ENCODE results near the gene ATAD1.
"Not testable (repeated sequence)": the region's sequence is repeated elsewhere in the genome, so short reads cannot be mapped to it uniquely, and the experiment has no call there.

The ATAD1 gene

DNA sequence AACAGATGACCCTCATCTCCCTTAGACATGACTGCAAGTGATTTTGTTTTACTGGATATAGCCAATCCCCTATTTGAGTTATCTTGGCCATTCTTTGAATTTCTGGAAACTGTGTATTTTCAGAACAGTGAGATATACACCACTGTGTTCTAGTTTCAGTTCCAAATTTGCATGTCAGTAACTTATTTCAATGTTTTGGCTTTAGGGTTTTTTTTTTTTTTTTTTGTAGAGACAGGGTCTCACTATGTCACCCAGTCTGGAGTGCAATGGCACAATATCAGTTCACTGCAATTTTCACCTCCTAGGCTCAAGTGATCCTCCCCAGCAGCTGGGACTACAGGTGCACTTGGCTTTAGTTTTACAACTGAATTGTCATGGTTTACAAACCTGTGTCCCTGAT is 67.2 kb downstream of the ATAD1 start:
- no peak for DNase-seq

DNA sequence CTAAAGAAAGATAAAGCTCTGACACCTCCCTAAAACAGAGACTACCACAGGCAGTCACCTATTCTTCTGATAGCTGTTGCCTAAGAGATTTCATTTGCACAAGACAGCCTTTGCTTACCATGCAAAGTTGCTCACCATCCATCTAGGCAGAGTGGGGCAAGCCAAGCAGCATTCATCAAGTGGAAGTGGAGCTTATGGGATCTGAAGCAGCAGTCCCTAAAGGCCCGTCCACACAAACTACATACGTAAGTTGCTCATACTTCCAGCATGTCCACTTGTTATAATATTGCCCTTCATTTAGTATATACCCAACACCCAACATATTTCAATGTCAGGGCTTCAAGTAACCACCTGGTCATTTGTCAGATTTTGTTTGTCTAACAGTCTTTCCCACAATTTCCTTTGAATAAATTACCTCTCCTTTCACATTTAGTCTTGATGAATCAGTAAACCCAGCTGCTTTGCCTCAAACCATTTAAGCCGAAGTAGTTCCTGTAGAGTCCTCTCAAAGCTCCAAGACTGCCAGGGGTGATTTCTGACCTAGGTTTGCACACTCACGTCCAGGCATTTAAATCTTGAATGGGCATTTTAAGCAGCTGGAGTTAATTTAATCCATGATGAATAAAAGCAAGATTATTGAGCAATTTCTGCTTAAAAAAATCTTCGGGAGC is 67.9 kb downstream of the ATAD1 start:
- DNase-seq: no peak

GRCh38 chr10:87748244-87748643 is 69.8 kb downstream of the ATAD1 start:
- not testable (repeated sequence) for DNase-seq

DNA sequence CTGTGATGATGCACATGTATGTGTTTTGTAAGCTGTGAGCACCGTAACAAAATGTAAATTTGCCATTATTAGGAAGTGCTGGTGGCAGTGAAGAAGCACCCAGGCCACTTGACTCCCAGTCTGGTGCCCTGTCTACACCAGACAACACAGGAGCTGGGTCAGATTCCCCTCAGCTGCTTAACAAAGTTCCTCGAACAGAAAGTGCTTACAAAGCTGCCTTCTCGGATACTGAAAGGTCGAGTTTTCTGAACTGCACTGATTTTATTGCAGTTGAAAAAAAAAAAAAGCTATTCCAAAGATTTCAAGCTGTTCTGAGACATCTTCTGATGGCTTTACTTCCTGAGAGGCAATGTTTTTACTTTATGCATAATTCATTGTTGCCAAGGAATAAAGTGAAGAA is 71.1 kb downstream of the ATAD1 start:
- DNase-seq: no peak

DNA sequence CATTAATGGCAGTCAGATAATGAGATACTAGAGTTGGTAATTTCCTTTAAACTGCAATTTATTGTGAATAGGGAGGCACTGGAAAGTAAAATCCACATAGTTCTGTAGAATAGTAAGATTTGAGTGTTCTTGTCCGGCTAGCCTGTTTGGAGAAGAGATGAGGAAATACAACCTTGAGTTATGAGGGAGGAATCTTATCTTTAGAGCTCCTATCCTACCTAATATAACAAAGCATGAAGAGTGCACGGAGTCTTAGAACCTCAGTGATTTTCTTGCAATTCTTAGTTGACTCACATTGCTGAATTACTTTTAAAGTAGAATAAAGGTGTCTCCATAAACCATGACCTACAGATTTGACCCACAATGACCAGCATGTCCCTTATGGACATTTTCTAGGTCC is 73.4 kb downstream of the ATAD1 start:
- DNase-seq: no peak

DNA sequence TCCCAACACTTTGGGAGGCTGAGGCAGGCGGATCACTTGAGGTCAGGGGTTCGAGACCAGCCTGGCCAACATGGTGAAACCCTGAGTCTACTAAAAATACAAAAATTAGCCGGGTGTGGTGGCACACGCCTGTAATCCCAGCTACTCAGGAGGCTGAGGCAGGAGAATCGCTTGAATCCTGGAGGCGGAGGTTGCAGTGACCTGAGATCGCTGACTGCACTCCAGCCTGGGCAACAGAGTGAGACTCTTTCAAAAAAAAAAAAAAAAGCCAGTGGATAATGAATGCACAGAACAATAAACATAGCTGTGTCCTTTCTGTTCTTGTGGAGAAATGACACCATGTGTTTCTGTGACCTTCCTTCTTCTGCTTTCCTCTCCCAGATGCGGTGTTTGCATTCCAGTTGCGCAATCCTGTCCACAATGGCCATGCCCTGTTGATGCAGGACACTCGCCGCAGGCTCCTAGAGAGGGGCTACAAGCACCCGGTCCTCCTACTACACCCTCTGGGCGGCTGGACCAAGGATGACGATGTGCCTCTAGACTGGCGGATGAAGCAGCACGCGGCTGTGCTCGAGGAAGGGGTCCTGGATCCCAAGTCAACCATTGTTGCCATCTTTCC is 74.9 kb downstream of the ATAD1 start:
- DNase-seq: not testable (repeated sequence)

- DNase-seq: no peak
These were observed 77.8 kb downstream of the ATAD1 start for GRCh38 chr10:87740254-87740655.

GRCh38 chr10:87739703-87740102 is 78.3 kb downstream of the ATAD1 start:
- DNase-seq: no peak

GRCh38 chr10:87738253-87738652 is 79.8 kb downstream of the ATAD1 start:
- DNase-seq: not testable (repeated sequence)

- DNase-seq: no peak
These were observed 82.8 kb downstream of the ATAD1 start for GRCh38 chr10:87734987-87735827.

DNA sequence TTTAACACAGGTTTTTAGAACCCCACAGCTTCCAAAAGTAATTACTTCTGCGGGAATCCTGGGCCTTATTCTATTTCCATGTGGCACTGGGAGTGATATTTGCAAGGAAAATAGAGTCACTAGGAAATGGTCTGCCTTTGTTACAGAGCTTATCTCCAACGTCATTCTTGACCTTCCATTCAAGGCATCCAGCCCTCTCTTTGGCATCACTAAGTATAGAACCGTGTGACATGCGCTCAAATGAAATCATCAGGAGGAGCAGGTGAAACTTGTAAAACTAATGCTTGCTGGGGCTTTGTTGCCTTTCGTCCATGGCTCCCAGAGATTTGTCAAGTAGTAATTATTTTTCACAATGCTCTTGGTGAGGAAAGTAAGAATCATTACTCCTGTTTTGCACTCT is 84.9 kb downstream of the ATAD1 start:
- DNase-seq: no peak

- no peak for DNase-seq
These were observed 88.1 kb downstream of the ATAD1 start for GRCh38 chr10:87729940-87730339.

DNA sequence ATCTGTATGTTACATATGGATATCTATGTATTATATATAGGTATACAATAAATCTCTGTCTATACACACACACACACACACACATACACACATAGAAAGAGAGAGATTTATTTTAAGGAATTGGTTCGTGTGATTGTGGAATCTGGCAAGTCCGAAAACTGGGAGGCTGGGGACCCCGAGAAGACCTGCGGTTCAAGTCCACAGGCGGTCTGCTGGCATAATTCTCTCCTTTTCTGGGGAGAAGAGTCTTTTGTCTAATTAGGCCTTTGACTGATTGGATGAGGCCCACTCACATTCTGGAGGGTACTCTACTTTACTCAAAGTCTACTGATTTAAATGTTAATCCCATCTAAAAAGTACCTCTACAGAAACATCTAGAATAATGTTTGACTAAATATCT is 93.2 kb downstream of the ATAD1 start:
- no peak for DNase-seq

DNA sequence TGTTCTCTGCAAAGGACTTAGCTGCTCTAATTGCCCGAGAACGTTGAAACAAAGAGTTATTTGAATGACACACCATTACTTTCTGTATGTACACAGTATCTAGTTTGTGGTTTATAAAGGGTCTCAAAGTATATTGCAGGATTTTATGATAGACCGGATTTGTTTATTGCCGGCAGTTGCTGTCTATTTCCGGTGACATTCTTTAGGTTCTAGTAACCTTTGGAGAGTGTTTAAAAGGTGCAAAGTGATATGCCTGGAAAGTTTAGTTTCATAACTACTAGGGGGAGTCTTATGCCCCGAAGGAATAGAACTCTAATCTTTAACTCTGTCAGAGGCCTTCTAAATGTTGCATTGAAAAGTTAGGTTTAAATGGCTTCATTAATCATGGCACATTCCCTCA is 94.5 kb downstream of the ATAD1 start:
- no peak for DNase-seq

DNA sequence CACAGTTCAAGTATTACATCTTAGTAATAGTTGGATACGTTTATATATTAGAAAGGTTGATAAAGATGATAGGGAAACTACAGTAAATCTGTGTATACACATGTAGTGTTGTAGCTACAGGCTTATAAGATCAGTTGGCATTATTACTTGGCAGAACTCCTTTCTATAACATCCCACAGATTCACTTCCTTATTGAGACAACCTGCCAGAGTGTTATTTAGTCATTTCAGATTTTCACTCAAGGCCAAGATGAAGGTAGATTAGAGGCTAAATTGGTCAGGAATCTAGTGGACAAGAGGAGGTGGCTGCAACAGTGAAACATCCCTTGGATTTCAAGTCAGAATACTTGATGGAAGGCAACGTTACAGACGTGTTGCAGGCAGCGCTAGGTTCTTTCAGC is 95.3 kb downstream of the ATAD1 start:
- DNase-seq: no peak

- DNase-seq: no peak
These were observed 96.2 kb downstream of the ATAD1 start for GRCh38 chr10:87721781-87722180.

- DNase-seq: no peak
These were observed 97.4 kb downstream of the ATAD1 start for GRCh38 chr10:87720665-87721064.

DNA sequence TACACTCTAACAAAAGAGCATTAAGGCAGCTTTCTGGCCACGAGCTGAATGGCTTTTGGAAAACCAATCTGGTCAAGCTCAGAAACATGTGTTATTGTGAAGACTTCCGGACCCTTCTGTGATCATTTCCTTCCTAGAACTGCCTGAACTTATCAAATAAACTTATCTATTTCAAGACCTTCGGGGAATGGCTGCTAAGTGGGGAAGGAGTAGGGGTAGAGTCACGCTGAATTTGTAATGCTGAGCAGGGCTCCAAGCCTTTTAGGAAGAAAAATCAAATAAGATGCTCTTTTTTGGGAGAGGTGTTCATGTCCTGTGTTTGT is 101.7 kb downstream of the ATAD1 start:
- no peak for DNase-seq

GRCh38 chr10:87715552-87716347 is 102.3 kb downstream of the ATAD1 start:
- DNase-seq: no peak

DNA sequence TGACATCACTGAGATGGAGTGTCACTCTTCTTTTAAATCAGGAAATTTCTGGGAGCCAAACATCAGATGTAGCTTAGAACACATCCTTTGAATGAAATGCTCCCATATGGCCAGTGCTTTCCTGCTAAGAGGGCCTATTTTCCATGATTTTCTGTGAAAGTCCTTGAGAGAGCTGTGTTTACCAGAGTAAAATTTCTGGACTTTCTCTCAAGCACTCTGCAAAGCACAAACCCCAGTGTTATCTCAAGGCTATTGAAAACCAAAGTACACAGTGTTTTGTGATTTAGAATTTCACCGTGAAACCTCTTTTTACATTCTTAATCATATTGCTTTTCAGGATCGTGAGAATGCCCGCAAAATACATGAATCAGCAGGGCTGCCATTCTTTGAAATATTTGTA is 104.3 kb downstream of the ATAD1 start:
- DNase-seq: no peak

GRCh38 chr10:87712913-87713616 is 105.0 kb downstream of the ATAD1 start:
- no peak for DNase-seq

DNA sequence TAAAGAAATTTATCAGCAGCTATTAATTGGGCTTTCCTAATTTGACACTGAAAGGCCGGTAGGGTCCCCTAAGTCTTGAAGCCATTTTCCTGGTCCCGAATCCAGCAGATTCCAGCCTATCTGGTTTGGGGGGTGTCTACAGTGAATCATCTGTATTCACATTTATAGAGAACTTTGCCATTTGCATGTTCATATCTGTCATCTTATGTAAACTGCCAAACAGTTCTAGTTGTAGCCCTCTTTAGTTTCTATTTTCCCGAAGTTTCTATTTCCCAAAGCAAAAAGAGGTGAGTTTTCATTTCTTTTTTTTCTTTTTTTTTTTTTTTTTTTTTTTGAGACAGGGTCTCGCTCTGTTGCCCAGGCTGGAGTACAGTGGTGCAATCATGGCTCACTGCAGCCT is 110.8 kb downstream of the ATAD1 start:
- DNase-seq: no peak

GRCh38 chr10:87706731-87707130 is 111.3 kb downstream of the ATAD1 start:
- no peak for DNase-seq

Data from activated CD4-positive, alpha-beta T cell treated with anti-CD3 and anti-CD28 coated beads for 48 hours (primary cell).